Embryonic facial prominence (tissue), 1 donor: ENCODE results near the gene PRKRA.
"Not testable (repeated sequence)": the region's sequence is repeated elsewhere in the genome, so short reads cannot be mapped to it uniquely, and the experiment has no call there.

Experiments
- DNase-seq: peaks from one replicate; pipeline ENCODE4 v3.0.0-alpha.2; 2016; ENCODE audit errors: extremely low spot score

PRKRA gene

GRCh38 chr2:178450774-178451525 lies at the start of gene PRKRA, which contains the start of gene PJVK:
Gene PRKRA (minus strand): TSS chr2:178451175. CDS start chr2:178451030, 145 bp downstream.
Gene PJVK (plus strand): TSS chr2:178451378. CDS start chr2:178453410, 2,032 bp downstream.
- peak; percentile 96 for DNase-seq

GRCh38 chr2:178499640-178500039 lies 48.7 kb upstream of the PRKRA start:
- no peak for DNase-seq

- no peak for DNase-seq
Observed at GRCh38 chr2:178498137-178498536, 47.2 kb upstream of the PRKRA start.

GRCh38 chr2:178496049-178496448 lies 45.1 kb upstream of the PRKRA start:
- DNase-seq = no peak

GRCh38 chr2:178491612-178492011 lies 40.6 kb upstream of the PRKRA start:
- no peak for DNase-seq

GRCh38 chr2:178485356-178485755 lies 34.4 kb upstream of the PRKRA start:
- no peak for DNase-seq

GRCh38 chr2:178484245-178485041 lies 33.5 kb upstream of the PRKRA start:
- no peak for DNase-seq

- no peak for DNase-seq
Observed at GRCh38 chr2:178482437-178482836, 31.5 kb upstream of the PRKRA start.

- peak; percentile 51 for DNase-seq
Observed at GRCh38 chr2:178480227-178481181, 29.5 kb upstream of the PRKRA start, which contains the start of gene PLEKHA3. Gene PLEKHA3 (plus strand): TSS chr2:178480457. CDS start chr2:178480870, 413 bp downstream.

- DNase-seq = no peak
Observed at GRCh38 chr2:178479758-178480226, 28.8 kb upstream of the PRKRA start.

GRCh38 chr2:178479275-178479616 lies 28.3 kb upstream of the PRKRA start:
- DNase-seq = no peak

GRCh38 chr2:178478439-178479274 lies 27.7 kb upstream of the PRKRA start, which contains the start of gene FKBP7:
Gene FKBP7 (minus strand): TSS chr2:178478600. CDS start chr2:178478499, 101 bp downstream.
- peak; percentile 69 for DNase-seq

GRCh38 chr2:178478130-178478438 lies 27.1 kb upstream of the PRKRA start:
- DNase-seq = no peak

- no peak for DNase-seq
Observed at GRCh38 chr2:178477443-178478129, 26.6 kb upstream of the PRKRA start.

- no peak for DNase-seq
Observed at GRCh38 chr2:178476477-178476876, 25.5 kb upstream of the PRKRA start.

GRCh38 chr2:178474560-178474959 lies 23.6 kb upstream of the PRKRA start:
- DNase-seq = no peak

GRCh38 chr2:178473931-178474330 lies 23.0 kb upstream of the PRKRA start:
- DNase-seq = no peak

GRCh38 chr2:178473373-178473772 lies 22.4 kb upstream of the PRKRA start:
- DNase-seq = no peak

- not testable (repeated sequence) for DNase-seq
Observed at GRCh38 chr2:178471313-178471712, 20.3 kb upstream of the PRKRA start.

GRCh38 chr2:178469219-178469849 lies 18.4 kb upstream of the PRKRA start:
- no peak for DNase-seq
